Measurements from ENCODE around the gene POT1.

Gene POT1

DNA sequence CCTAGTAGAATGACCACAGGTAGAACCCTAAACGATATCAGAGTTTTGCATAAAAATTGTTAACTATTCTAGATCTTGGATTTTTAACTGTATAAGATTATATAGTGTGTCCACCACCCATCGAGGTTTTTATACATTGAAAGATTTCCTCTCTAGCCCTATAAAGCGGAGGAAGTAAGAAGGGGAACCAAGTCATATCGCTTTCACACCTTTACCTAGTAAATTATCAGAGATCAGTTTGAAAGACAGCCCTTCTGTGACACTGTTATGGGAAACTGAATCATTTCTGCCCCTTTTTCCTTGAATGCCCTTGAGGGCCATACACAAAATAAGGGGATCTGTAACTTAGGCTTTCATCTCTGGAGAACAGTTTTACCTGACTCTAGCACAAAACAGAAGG, 155.7 kb downstream of the POT1 start:
- H3K9ac ChIP-seq = no peak overlapping the region
- no peak overlapping the region for H3K4me3 ChIP-seq
- no peaks in the 10 kb centered on the region for H3K36me3 ChIP-seq
- no peaks in the 10 kb centered on the region for H3K4me1 ChIP-seq
- TF ChIP-seq Cebpa-rat (IDR thresholded peaks at IDR 0.05) = no peak
- no peaks in the 10 kb centered on the region for H3K27me3 ChIP-seq
- no peaks in the 10 kb centered on the region for H4K20me1 ChIP-seq
- no peak overlapping the region for H3K4me2 ChIP-seq
- no peak overlapping the region for H3K27ac ChIP-seq
- H3K9me3 ChIP-seq (replicated peaks in 1 of 11) = no peaks in the 10 kb centered on the region

DNA sequence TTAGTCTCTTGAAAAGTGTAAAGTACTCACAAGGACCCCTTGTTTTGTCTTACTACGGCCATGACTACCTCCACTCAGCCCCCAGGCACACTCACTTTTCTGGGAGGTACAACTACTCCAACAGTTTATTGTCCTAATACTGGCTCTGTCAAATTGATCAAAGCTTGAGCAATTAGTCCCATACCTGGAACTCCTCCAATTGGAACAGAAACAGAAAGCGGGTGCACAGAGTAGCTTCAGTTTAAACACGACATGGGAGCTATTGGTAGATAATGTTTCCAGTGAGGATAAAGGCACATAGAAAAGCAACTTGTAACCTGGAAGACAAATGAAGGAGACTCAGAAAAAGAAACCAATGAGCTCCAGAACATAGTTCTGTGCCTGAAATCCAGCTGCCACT, 156.3 kb downstream of the POT1 start:
- no peaks in the 10 kb centered on the region for H3K36me3 ChIP-seq
- no peak overlapping the region for H3K9ac ChIP-seq
- no peak for TF ChIP-seq Cebpa-rat (IDR thresholded peaks at IDR 0.05)
- no peaks in the 10 kb centered on the region for H3K27me3 ChIP-seq
- H3K9me3 ChIP-seq (replicated peaks in 1 of 11) = no peaks in the 10 kb centered on the region
- H3K27ac ChIP-seq = no peak overlapping the region
- no peak overlapping the region for H3K4me3 ChIP-seq
- no peaks in the 10 kb centered on the region for H4K20me1 ChIP-seq
- no peak overlapping the region for H3K4me2 ChIP-seq
- H3K4me1 ChIP-seq = no peaks in the 10 kb centered on the region
